Measurements from ENCODE around the gene MTG2.

The MTG2 gene

GRCh38 chr20:62138912-62139311, 43.9 kb upstream of the MTG2 start:
- peaks cover 62% of the 10 kb centered on the region for H3K79me2 ChIP-seq (ENCODE audit: low read length)
- peaks cover 13% of the 10 kb centered on the region for H3K36me3 ChIP-seq (replicated peaks; ENCODE audit: insufficient read depth, low read length)
- H4K20me1 ChIP-seq (ENCODE audit: insufficient read depth, low read length), result peaks cover 28% of the 10 kb centered on the region

GRCh38 chr20:62139636-62140035, 43.2 kb upstream of the MTG2 start:
- Histone ChIP-seq H3K4me1 (ENCODE audit: low read length) (peaks cover 12% of the 10 kb centered on the region), H3K27ac (ENCODE audit: low read length) (no peak overlapping the region), H3K4me2 (ENCODE audit: low read depth, low read length) (no peak overlapping the region), H3K9ac (ENCODE audit: low read length) (no peak overlapping the region), H3K36me3 (replicated peaks; ENCODE audit: insufficient read depth, low read length) (peaks cover 13% of the 10 kb centered on the region), H4K20me1 (ENCODE audit: insufficient read depth, low read length) (peaks cover 29% of the 10 kb centered on the region), H3K9me3 (replicated peaks; ENCODE audit: insufficient read depth, low read length) (no peaks in the 10 kb centered on the region), H3K27me3 (replicated peaks; ENCODE audit: insufficient read depth, low read length) (no peaks in the 10 kb centered on the region), H3K4me3 (ENCODE audit: low read length) (no peak overlapping the region), H3K9me2 (replicated peaks; ENCODE audit: insufficient read depth, low read length) (no peaks in the 10 kb centered on the region), H3K79me2 (ENCODE audit: low read length) (peaks cover 67% of the 10 kb centered on the region), H2AFZ (ENCODE audit: low read length) (no peak overlapping the region), H3F3A (ENCODE audit: insufficient read depth, low read length) (peaks cover 37% of the 10 kb centered on the region)
- no peak for DNase-seq
- no peak for TF ChIP-seq EZH2 (optimal IDR thresholded peaks at IDR 0.05; ENCODE audit: low read depth, low read length)
- no peak for TF ChIP-seq CTCF (IDR thresholded peaks at IDR 0.05; ENCODE audit: low read length)
- no peak for TF ChIP-seq EZH2phosphoT487 (IDR thresholded peaks at IDR 0.05; ENCODE audit: low read length)

More at GRCh38 chr20:62138912-62139311, 43.9 kb upstream of the MTG2 start:
- Histone ChIP-seq H3K4me2 (ENCODE audit: low read depth, low read length) (no peak overlapping the region), H3K27ac (ENCODE audit: low read length) (no peak overlapping the region), H3F3A (ENCODE audit: insufficient read depth, low read length) (peaks cover 35% of the 10 kb centered on the region), H3K9me3 (replicated peaks; ENCODE audit: insufficient read depth, low read length) (no peaks in the 10 kb centered on the region), H3K4me3 (ENCODE audit: low read length) (no peak overlapping the region), H3K27me3 (replicated peaks; ENCODE audit: insufficient read depth, low read length) (no peaks in the 10 kb centered on the region), H3K4me1 (ENCODE audit: low read length) (peaks cover 10% of the 10 kb centered on the region), H2AFZ (ENCODE audit: low read length) (no peak overlapping the region), H3K9me2 (replicated peaks; ENCODE audit: insufficient read depth, low read length) (no peaks in the 10 kb centered on the region), H3K9ac (ENCODE audit: low read length) (no peak overlapping the region)
- DNase-seq, result no peak
- TF ChIP-seq EZH2phosphoT487 (IDR thresholded peaks at IDR 0.05; ENCODE audit: low read length), result no peak
- no peak for TF ChIP-seq CTCF (IDR thresholded peaks at IDR 0.05; ENCODE audit: low read length)
- TF ChIP-seq EZH2 (optimal IDR thresholded peaks at IDR 0.05; ENCODE audit: low read depth, low read length), result no peak

GRCh38 chr20:62141043-62141396, 41.8 kb upstream of the MTG2 start:
- peak overlapping the region; percentile 94 for H3K4me2 ChIP-seq (ENCODE audit: low read depth, low read length)
- H3K79me2 ChIP-seq (ENCODE audit: low read length), result peaks cover 77% of the 10 kb centered on the region
- no peak overlapping the region for H3K9ac ChIP-seq (ENCODE audit: low read length)
- H3K9me3 ChIP-seq (replicated peaks; ENCODE audit: insufficient read depth, low read length), result no peaks in the 10 kb centered on the region
- TF ChIP-seq CTCF (IDR thresholded peaks at IDR 0.05; ENCODE audit: low read length) (no peak), EZH2phosphoT487 (IDR thresholded peaks at IDR 0.05; ENCODE audit: low read length) (no peak), EZH2 (optimal IDR thresholded peaks at IDR 0.05; ENCODE audit: low read depth, low read length) (no peak)
- no peak overlapping the region for H3K4me3 ChIP-seq (ENCODE audit: low read length)
- peaks cover 13% of the 10 kb centered on the region for H3K36me3 ChIP-seq (replicated peaks; ENCODE audit: insufficient read depth, low read length)
- no peak overlapping the region for H2AFZ ChIP-seq (ENCODE audit: low read length)
- peaks cover 38% of the 10 kb centered on the region for H4K20me1 ChIP-seq (ENCODE audit: insufficient read depth, low read length)
- no peak for DNase-seq
- no peaks in the 10 kb centered on the region for H3K9me2 ChIP-seq (replicated peaks; ENCODE audit: insufficient read depth, low read length)
- H3K4me1 ChIP-seq (ENCODE audit: low read length), result peaks cover 18% of the 10 kb centered on the region
- H3K27ac ChIP-seq (ENCODE audit: low read length), result no peak overlapping the region
- H3F3A ChIP-seq (ENCODE audit: insufficient read depth, low read length), result peaks cover 33% of the 10 kb centered on the region
- no peaks in the 10 kb centered on the region for H3K27me3 ChIP-seq (replicated peaks; ENCODE audit: insufficient read depth, low read length)

Measured in MM.1S (cell line).